GM23338 (cell line): ENCODE data around the gene SRXN1. TPM values are rescaled to one million over a fixed set of nuclear protein-coding genes. Genes with fewer than 3 reads are reported as not detected.

ENCODE experiments used
- CREB1 ChIP-seq: fragments of 250-450 bp; sonication (Bioruptor Pico); IDR thresholded peaks from 2 replicates; pipeline ENCODE4 v1.5.0; 2020; ENCODE audit warnings: low read depth, mild to moderate bottlenecking, moderate library complexity
- EZH2 ChIP-seq: fragments of 200-600 bp; sonication (generic); IDR thresholded peaks from one replicate; pipeline ENCODE4 v1.8.0; 2017; ENCODE audit warnings: antibody characterized with exemption, mild to moderate bottlenecking, low read depth; ENCODE audit not compliant: unreplicated experiment
- EZH2phosphoT487 ChIP-seq: fragments of 200-600 bp; sonication (generic); IDR thresholded peaks from one replicate; pipeline ENCODE4 v1.8.1; 2018; ENCODE audit warnings: antibody characterized with exemption; ENCODE audit not compliant: unreplicated experiment
- JUNB ChIP-seq: IDR thresholded peaks from one replicate; pipeline ENCODE4 v1.6.1; 2016; ENCODE audit warnings: antibody characterized with exemption; ENCODE audit not compliant: unreplicated experiment
- POLR2AphosphoS5 ChIP-seq: IDR thresholded peaks from 2 replicates; pipeline ENCODE4 v1.6.1; 2016; ENCODE audit warnings: antibody characterized with exemption, low read depth
- STAT1 ChIP-seq: IDR thresholded peaks from one replicate; pipeline ENCODE4 v1.6.1; 2016; ENCODE audit warnings: antibody characterized with exemption; ENCODE audit not compliant: unreplicated experiment
- ZNF114 ChIP-seq: fragments of 250-450 bp; sonication (Bioruptor Pico); IDR thresholded peaks from 2 replicates; pipeline ENCODE4 v1.5.0; 2020; ENCODE audit warnings: mild to moderate bottlenecking, moderate library complexity
- ZNF331 ChIP-seq: fragments of 250-450 bp; sonication (Bioruptor Pico); IDR thresholded peaks from 2 replicates; pipeline ENCODE4 v1.5.0; 2020; ENCODE audit warnings: low read depth, mild to moderate bottlenecking, moderate library complexity
- polyA plus RNA-seq: library from polyadenylated mRNA; unstranded; fragments of >200 nt; fragmentation: Nextera tagmentation; extraction: Ambion mirVana; gene quantifications from 2 replicates; pipeline ENCODE4 v1.2.1, GENCODE V29; 2016
- total RNA-seq: library from RNA; depleted of rRNA; stranded (reverse); fragments of >200 nt; shearing (Covaris generic); gene quantifications from 2 replicates; pipeline ENCODE4 v1.2.3, GENCODE V29; 2014
- TF ChIP-seq, protein P1 (sequence below): fragments of 250-450 bp; sonication (Bioruptor Pico); IDR thresholded peaks from 2 replicates; pipeline ENCODE4 v1.5.0; 2020; ENCODE audit warnings: mild to moderate bottlenecking, moderate library complexity
- TF ChIP-seq, protein P2 (sequence below), 2 experiments: fragments of 200-600 bp in 1 of 2; sonication (generic) in 1 of 2; conservative IDR thresholded peaks; 2 replicates each; pipeline versions ENCODE4 v1.5.1 to v1.6.1; 2016 to 2017; ENCODE audit warnings: antibody characterized with exemption in 2 of 2, low read depth in 2 of 2, mild to moderate bottlenecking in 2 of 2, moderate library complexity in 1 of 2
- TF ChIP-seq, protein P3 (sequence below): IDR thresholded peaks from 2 replicates; pipeline ENCODE4 v1.6.1; 2016; ENCODE audit warnings: antibody characterized with exemption

SRXN1 gene
- total and polyA plus RNA-seq, 2 experiments from 2014 or later = 8.4 to 26.6 TPM

DNA sequence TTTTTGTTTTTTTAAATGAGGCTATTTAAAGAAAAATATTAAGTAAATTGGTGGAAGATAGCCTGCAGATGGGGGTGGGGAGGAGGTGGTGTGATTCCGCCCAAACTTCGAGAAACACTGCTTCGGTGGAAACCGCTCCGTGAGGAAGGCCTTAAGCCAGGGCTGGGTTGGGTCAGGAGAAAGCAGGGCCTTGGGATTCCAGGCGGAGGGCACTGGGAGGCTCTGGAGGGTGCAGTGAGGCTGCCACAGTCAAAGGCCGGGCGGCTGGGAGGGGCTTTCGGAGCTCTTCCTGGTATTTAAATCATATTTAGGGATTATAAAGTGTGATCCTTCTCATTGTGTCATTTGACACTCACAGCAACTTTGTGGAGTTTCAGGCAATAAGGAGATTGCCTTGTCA lies 44.8 kb upstream of the SRXN1 start (continued):
- TF ChIP-seq, protein P1, sequence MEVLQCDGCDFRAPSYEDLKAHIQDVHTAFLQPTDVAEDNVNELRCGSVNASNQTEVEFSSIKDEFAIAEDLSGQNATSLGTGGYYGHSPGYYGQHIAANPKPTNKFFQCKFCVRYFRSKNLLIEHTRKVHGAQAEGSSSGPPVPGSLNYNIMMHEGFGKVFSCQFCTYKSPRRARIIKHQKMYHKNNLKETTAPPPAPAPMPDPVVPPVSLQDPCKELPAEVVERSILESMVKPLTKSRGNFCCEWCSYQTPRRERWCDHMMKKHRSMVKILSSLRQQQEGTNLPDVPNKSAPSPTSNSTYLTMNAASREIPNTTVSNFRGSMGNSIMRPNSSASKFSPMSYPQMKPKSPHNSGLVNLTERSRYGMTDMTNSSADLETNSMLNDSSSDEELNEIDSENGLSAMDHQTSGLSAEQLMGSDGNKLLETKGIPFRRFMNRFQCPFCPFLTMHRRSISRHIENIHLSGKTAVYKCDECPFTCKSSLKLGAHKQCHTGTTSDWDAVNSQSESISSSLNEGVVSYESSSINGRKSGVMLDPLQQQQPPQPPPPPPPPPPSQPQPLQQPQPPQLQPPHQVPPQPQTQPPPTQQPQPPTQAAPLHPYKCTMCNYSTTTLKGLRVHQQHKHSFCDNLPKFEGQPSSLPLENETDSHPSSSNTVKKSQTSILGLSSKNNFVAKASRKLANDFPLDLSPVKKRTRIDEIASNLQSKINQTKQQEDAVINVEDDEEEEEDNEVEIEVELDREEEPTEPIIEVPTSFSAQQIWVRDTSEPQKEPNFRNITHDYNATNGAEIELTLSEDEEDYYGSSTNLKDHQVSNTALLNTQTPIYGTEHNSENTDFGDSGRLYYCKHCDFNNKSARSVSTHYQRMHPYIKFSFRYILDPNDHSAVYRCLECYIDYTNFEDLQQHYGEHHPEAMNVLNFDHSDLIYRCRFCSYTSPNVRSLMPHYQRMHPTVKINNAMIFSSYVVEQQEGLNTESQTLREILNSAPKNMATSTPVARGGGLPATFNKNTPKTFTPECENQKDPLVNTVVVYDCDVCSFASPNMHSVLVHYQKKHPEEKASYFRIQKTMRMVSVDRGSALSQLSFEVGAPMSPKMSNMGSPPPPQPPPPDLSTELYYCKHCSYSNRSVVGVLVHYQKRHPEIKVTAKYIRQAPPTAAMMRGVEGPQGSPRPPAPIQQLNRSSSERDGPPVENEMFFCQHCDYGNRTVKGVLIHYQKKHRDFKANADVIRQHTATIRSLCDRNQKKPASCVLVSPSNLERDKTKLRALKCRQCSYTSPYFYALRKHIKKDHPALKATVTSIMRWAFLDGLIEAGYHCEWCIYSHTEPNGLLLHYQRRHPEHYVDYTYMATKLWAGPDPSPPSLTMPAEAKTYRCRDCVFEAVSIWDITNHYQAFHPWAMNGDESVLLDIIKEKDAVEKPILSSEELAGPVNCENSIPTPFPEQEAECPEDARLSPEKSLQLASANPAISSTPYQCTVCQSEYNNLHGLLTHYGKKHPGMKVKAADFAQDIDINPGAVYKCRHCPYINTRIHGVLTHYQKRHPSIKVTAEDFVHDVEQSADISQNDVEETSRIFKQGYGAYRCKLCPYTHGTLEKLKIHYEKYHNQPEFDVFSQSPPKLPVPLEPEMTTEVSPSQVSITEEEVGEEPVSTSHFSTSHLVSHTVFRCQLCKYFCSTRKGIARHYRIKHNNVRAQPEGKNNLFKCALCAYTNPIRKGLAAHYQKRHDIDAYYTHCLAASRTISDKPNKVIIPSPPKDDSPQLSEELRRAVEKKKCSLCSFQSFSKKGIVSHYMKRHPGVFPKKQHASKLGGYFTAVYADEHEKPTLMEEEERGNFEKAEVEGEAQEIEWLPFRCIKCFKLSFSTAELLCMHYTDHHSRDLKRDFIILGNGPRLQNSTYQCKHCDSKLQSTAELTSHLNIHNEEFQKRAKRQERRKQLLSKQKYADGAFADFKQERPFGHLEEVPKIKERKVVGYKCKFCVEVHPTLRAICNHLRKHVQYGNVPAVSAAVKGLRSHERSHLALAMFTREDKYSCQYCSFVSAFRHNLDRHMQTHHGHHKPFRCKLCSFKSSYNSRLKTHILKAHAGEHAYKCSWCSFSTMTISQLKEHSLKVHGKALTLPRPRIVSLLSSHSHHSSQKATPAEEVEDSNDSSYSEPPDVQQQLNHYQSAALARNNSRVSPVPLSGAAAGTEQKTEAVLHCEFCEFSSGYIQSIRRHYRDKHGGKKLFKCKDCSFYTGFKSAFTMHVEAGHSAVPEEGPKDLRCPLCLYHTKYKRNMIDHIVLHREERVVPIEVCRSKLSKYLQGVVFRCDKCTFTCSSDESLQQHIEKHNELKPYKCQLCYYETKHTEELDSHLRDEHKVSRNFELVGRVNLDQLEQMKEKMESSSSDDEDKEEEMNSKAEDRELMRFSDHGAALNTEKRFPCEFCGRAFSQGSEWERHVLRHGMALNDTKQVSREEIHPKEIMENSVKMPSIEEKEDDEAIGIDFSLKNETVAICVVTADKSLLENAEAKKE (CRISPR knock-in tag) = no peak
- TF ChIP-seq, protein P2, sequence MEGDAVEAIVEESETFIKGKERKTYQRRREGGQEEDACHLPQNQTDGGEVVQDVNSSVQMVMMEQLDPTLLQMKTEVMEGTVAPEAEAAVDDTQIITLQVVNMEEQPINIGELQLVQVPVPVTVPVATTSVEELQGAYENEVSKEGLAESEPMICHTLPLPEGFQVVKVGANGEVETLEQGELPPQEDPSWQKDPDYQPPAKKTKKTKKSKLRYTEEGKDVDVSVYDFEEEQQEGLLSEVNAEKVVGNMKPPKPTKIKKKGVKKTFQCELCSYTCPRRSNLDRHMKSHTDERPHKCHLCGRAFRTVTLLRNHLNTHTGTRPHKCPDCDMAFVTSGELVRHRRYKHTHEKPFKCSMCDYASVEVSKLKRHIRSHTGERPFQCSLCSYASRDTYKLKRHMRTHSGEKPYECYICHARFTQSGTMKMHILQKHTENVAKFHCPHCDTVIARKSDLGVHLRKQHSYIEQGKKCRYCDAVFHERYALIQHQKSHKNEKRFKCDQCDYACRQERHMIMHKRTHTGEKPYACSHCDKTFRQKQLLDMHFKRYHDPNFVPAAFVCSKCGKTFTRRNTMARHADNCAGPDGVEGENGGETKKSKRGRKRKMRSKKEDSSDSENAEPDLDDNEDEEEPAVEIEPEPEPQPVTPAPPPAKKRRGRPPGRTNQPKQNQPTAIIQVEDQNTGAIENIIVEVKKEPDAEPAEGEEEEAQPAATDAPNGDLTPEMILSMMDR (conservative IDR thresholded peaks at IDR 0.05; ENCODE audit: low read depth in 2 of 2) = no peak
- TF ChIP-seq CREB1 (CRISPR knock-in tag) (no peak), EZH2phosphoT487 (no peak), ZNF331 (CRISPR knock-in tag) (no peak), EZH2 (no peak), JUNB (no peak), POLR2AphosphoS5 (no peak), ZNF114 (CRISPR knock-in tag) (no peak), STAT1 (no peak)
- TF ChIP-seq, protein P3, sequence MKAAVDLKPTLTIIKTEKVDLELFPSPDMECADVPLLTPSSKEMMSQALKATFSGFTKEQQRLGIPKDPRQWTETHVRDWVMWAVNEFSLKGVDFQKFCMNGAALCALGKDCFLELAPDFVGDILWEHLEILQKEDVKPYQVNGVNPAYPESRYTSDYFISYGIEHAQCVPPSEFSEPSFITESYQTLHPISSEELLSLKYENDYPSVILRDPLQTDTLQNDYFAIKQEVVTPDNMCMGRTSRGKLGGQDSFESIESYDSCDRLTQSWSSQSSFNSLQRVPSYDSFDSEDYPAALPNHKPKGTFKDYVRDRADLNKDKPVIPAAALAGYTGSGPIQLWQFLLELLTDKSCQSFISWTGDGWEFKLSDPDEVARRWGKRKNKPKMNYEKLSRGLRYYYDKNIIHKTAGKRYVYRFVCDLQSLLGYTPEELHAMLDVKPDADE = no peak
